H9 (cell line): ENCODE data around the gene SMCO4. TPM values are rescaled to one million over a fixed set of nuclear protein-coding genes. Genes with fewer than 3 reads are reported as not detected.

Experiments used
- DNase-seq: peaks from one replicate; pipeline ENCODE4 v3.0.0-alpha.2; 2017
- H2AFZ ChIP-seq: one replicate; pipeline ENCODE4 v1.6.1; 2013; ENCODE audit warnings: mild to moderate bottlenecking, low read length, control low read depth, moderate library complexity
- H2AK5ac ChIP-seq: 2 replicates; pipeline ENCODE4 v1.6.1; 2013; ENCODE audit warnings: low read length, control low read depth, mixed read lengths; ENCODE audit not compliant: insufficient read length
- H2BK120ac ChIP-seq: one replicate; pipeline ENCODE4 v1.6.1; 2013; ENCODE audit warnings: low read depth, mild to moderate bottlenecking, low read length, control low read depth, inconsistent platforms; ENCODE audit not compliant: poor library complexity, severe bottlenecking
- H2BK12ac ChIP-seq: 2 replicates; pipeline ENCODE4 v1.6.1; 2013; ENCODE audit warnings: low read length, control low read depth, mixed read lengths, low read depth; ENCODE audit not compliant: insufficient read length
- H2BK15ac ChIP-seq: 2 replicates; pipeline ENCODE4 v1.6.1; 2013; ENCODE audit warnings: low read depth, low read length, control low read depth
- H2BK20ac ChIP-seq: one replicate; pipeline ENCODE4 v1.6.1; 2013; ENCODE audit warnings: low read depth, mild to moderate bottlenecking, low read length, control low read depth, inconsistent platforms; ENCODE audit not compliant: poor library complexity, severe bottlenecking
- H2BK5ac ChIP-seq: 2 replicates; pipeline ENCODE4 v1.6.1; 2013; ENCODE audit warnings: low read length, control low read depth, mixed read lengths; ENCODE audit not compliant: insufficient read length
- H3K14ac ChIP-seq: 2 replicates; pipeline ENCODE4 v1.6.1; 2013; ENCODE audit warnings: low read length, control low read depth; ENCODE audit not compliant: insufficient read depth
- H3K18ac ChIP-seq: 2 replicates; pipeline ENCODE4 v1.6.1; 2013; ENCODE audit warnings: low read depth, mild to moderate bottlenecking, mixed read lengths, low read length, control low read depth; ENCODE audit not compliant: insufficient read length
- H3K23ac ChIP-seq: 2 replicates; pipeline ENCODE4 v1.6.1; 2013; ENCODE audit warnings: low read length, control low read depth, mixed read lengths, low read depth; ENCODE audit not compliant: insufficient read length
- H3K23me2 ChIP-seq: 2 replicates; pipeline ENCODE4 v1.6.1; 2013; ENCODE audit warnings: low read depth, mild to moderate bottlenecking, mixed read lengths, low read length, control low read depth; ENCODE audit not compliant: insufficient read length, poor library complexity, severe bottlenecking
- H3K27ac ChIP-seq: 2 replicates; pipeline ENCODE4 v1.5.1; 2013; ENCODE audit warnings: low read length, control low read depth, mixed read lengths, low read depth; ENCODE audit not compliant: insufficient read length
- H3K27me3 ChIP-seq: 2 replicates; pipeline ENCODE4 v1.6.1; 2013; ENCODE audit warnings: low read length, control low read depth, inconsistent platforms; ENCODE audit not compliant: insufficient read depth
- H3K4ac ChIP-seq: 2 replicates; pipeline ENCODE4 v1.6.1; 2013; ENCODE audit warnings: low read depth, mild to moderate bottlenecking, control low read depth, inconsistent platforms, low read length, moderate library complexity
- H3K4me1 ChIP-seq: 2 replicates; pipeline ENCODE4 v1.6.1; 2013; ENCODE audit warnings: low read length, control low read depth, inconsistent platforms; ENCODE audit not compliant: insufficient read depth
- H3K4me2 ChIP-seq: 2 replicates; pipeline ENCODE4 v1.6.1; 2013; ENCODE audit warnings: low read length, control low read depth, mixed read lengths; ENCODE audit not compliant: insufficient read length, insufficient read depth
- H3K56ac ChIP-seq: 2 replicates; pipeline ENCODE4 v1.6.1; 2013; ENCODE audit warnings: low read depth, mild to moderate bottlenecking, mixed read lengths, low read length, control low read depth; ENCODE audit not compliant: insufficient read length
- H3K79me1 ChIP-seq: 2 replicates; pipeline ENCODE4 v1.6.1; 2013; ENCODE audit warnings: low read depth, mild to moderate bottlenecking, moderate library complexity, low read length, control low read depth, inconsistent platforms; ENCODE audit not compliant: insufficient read depth, poor library complexity, severe bottlenecking
- H3K79me2 ChIP-seq: 2 replicates; pipeline ENCODE4 v1.6.1; 2013; ENCODE audit warnings: low read length, control low read depth, inconsistent platforms; ENCODE audit not compliant: insufficient read depth
- H3K9ac ChIP-seq: 2 replicates; pipeline ENCODE4 v1.6.1; 2013; ENCODE audit warnings: low read length, control low read depth, mixed read lengths; ENCODE audit not compliant: insufficient read length; ENCODE audit errors: extremely low read depth
- H3K9me3 ChIP-seq: one replicate; pipeline ENCODE4 v1.6.1; 2013; ENCODE audit warnings: low read depth, low read length, inconsistent platforms; ENCODE audit not compliant: control insufficient read depth
- H3T11ph ChIP-seq: one replicate; pipeline ENCODE4 v1.6.1; 2013; ENCODE audit warnings: mild to moderate bottlenecking, low read length, control low read depth, inconsistent platforms
- H4K20me1 ChIP-seq: one replicate; pipeline ENCODE4 v1.6.1; 2013; ENCODE audit not compliant: control insufficient read depth, insufficient read length, insufficient read depth
- H4K5ac ChIP-seq: 2 replicates; pipeline ENCODE4 v1.6.1; 2013; ENCODE audit warnings: low read depth, mild to moderate bottlenecking, mixed read lengths, low read length, control low read depth; ENCODE audit not compliant: insufficient read length
- H4K8ac ChIP-seq: replicated peaks from 2 replicates; pipeline ENCODE4 v1.6.1; 2013; ENCODE audit warnings: low read length, control low read depth, mixed read lengths, low read depth; ENCODE audit not compliant: insufficient read length
- H4K91ac ChIP-seq: 2 replicates; pipeline ENCODE4 v1.6.1; 2013; ENCODE audit warnings: low read depth, mild to moderate bottlenecking, moderate library complexity, mixed read lengths, low read length, control low read depth; ENCODE audit not compliant: insufficient read length
- H3K27ac Mint-ChIP-seq, 3 experiments: 2 replicates in 2 of 3; 3 replicates in 1 of 3; pipeline ENCODE4 v1.8.0; 2020 to 2021; ENCODE audit warnings: mixed read lengths in 3 of 3, mild to moderate bottlenecking in 1 of 3, moderate library complexity in 1 of 3
- H3K27me3 Mint-ChIP-seq: 2 replicates; pipeline ENCODE4 v1.8.0; 2021; ENCODE audit warnings: low read depth, mild to moderate bottlenecking, moderate library complexity, mixed read lengths
- H3K36me3 Mint-ChIP-seq, 3 experiments: 2 replicates in 2 of 3; 3 replicates in 1 of 3; pipeline ENCODE4 v1.8.0; 2020 to 2021; ENCODE audit warnings: low read depth in 3 of 3, mixed read lengths in 3 of 3; ENCODE audit not compliant: insufficient read depth in 1 of 3
- H3K4me1 Mint-ChIP-seq, 2 experiments: 2 replicates each; pipeline ENCODE4 v1.8.0; 2020; ENCODE audit warnings: mixed read lengths in 2 of 2
- H3K4me3 Mint-ChIP-seq, 2 experiments: 2 replicates in 1 of 2; 3 replicates in 1 of 2; pipeline ENCODE4 v1.8.0; 2020 to 2021; ENCODE audit warnings: mild to moderate bottlenecking in 2 of 2, mixed read lengths in 2 of 2, moderate library complexity in 1 of 2
- H3K9me3 Mint-ChIP-seq, 2 experiments: 2 replicates in 1 of 2; 3 replicates in 1 of 2; pipeline ENCODE4 v1.8.0; 2020; ENCODE audit warnings: mild to moderate bottlenecking in 2 of 2, mixed read lengths in 2 of 2, moderate library complexity in 1 of 2
- WGBS: extraction: QIAGEN DNeasy Blood & Tissue Kit; methylation state at CpG from one replicate; pipeline ENCODE4 v1.1.7; 2013; ENCODE audit warnings: missing lambda C conversion rate, low lambda C conversion rate, mixed read lengths; ENCODE audit not compliant: insufficient read length; ENCODE audit errors: extremely low coverage; 5-methylcytosine and 5-hydroxymethylcytosine counted together
- total RNA-seq: library from RNA; stranded (reverse); gene quantifications from 2 replicates; pipeline ENCODE4 v1.2.1, GENCODE V29; 2021
- TF ChIP-seq, protein P1 (sequence below): fragments of 200-600 bp; sonication (generic); conservative IDR thresholded peaks from 3 replicates; pipeline ENCODE4 v1.8.0; 2021; ENCODE audit warnings: antibody characterized with exemption, mild to moderate bottlenecking

Gene SMCO4
- total RNA-seq, 1 experiment from 2014 or later: 35.6 TPM

DNA sequence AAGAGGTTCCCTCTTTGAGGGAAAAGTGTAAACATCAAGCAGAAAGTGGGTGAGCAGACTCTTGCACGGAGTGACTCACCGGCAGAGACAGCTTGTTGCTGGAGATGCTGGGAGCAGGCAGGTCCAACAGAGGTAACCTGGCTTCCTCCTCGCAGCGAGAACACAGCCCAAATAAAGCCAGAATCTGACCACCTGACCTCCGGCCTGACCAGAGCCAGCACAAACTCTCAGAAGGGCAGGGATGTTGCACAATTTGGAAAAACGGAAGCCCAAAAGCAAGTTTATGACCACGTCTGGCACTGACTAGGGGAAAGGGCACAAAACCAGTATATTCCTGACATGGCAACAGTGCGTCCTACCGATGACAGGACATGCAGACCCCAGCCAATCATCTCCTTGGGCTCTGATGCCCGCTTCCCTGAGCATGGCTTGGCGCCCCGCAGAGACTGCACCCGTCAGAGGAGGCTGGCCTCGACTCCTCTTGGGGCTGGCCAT is 5.4 kb downstream of the SMCO4 start:
- Histone ChIP-seq H2BK12ac (no peak overlapping the region), H3K79me2 (peaks cover 7% of the 10 kb centered on the region; the same call in 1 of the 2 replicates), H3K27ac (no peak overlapping the region), H4K91ac (no peak overlapping the region), H3K18ac (no peak overlapping the region), H3T11ph (no peak overlapping the region), H3K23ac (no peak overlapping the region), H4K8ac (no peak overlapping the region), H2BK15ac (no peak overlapping the region), H2BK20ac (no peak overlapping the region), H3K4ac (no peak overlapping the region), H3K27me3 (no peaks in the 10 kb centered on the region), H2AK5ac (no peak overlapping the region), H4K5ac (no peak overlapping the region), H3K4me1 (peaks cover 6% of the 10 kb centered on the region; the same call in 1 of the 2 replicates), H3K9ac (no peak overlapping the region), H2BK5ac (no peak overlapping the region), H3K4me2 (no peak overlapping the region), H2AFZ (no peak overlapping the region), H4K20me1 (no peaks in the 10 kb centered on the region), H2BK120ac (no peak overlapping the region), H3K56ac (no peak overlapping the region), H3K14ac (no peak overlapping the region), H3K79me1 (peaks cover 6% of the 10 kb centered on the region), H3K23me2 (peaks cover 6% of the 10 kb centered on the region), H3K9me3 (no peaks in the 10 kb centered on the region)
- no peak for DNase-seq
- no peak overlapping the region; a peak in 1 of 5 replicates for H3K4me3 Mint-ChIP-seq
- H3K27ac Mint-ChIP-seq: peak overlapping the region in 2 of 3 experiments; percentile 38 to 75; a peak in 4 of 7 replicates
- peaks cover 51 to 57% of the 10 kb centered on the region in 2 experiments for H3K4me1 Mint-ChIP-seq
- TF ChIP-seq, protein P1, sequence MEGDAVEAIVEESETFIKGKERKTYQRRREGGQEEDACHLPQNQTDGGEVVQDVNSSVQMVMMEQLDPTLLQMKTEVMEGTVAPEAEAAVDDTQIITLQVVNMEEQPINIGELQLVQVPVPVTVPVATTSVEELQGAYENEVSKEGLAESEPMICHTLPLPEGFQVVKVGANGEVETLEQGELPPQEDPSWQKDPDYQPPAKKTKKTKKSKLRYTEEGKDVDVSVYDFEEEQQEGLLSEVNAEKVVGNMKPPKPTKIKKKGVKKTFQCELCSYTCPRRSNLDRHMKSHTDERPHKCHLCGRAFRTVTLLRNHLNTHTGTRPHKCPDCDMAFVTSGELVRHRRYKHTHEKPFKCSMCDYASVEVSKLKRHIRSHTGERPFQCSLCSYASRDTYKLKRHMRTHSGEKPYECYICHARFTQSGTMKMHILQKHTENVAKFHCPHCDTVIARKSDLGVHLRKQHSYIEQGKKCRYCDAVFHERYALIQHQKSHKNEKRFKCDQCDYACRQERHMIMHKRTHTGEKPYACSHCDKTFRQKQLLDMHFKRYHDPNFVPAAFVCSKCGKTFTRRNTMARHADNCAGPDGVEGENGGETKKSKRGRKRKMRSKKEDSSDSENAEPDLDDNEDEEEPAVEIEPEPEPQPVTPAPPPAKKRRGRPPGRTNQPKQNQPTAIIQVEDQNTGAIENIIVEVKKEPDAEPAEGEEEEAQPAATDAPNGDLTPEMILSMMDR: no peak
- H3K36me3 Mint-ChIP-seq: peaks cover 0 to 2% (median 0%) of the 10 kb centered on the region in 3 experiments; a peak in 2 of 7 replicates
- H3K9me3 Mint-ChIP-seq: no peaks in the 10 kb centered on the region
- WGBS: no CpG with 5 or more reads among the region's 14 CpGs
- H3K27me3 Mint-ChIP-seq: no peaks in the 10 kb centered on the region
